ENCODE measurements around the gene DNASE1L1. TPM values are rescaled to one million over a fixed set of nuclear protein-coding genes. Genes with fewer than 3 reads are reported as not detected.
A peak's percentile ranks its signal among the peaks of the same experiment; 100 is the strongest.

The DNASE1L1 gene
- total RNA-seq, 1 donor from 2014 or later, result 14.2 TPM

- H3K9me3 Mint-ChIP-seq, result peaks cover 22% of the 10 kb centered on the region
- H3K27ac Mint-ChIP-seq, result no peak overlapping the region
- Histone ChIP-seq H3K9ac (no peak overlapping the region), H3K27me3 (no peaks in the 10 kb centered on the region), H3K27ac (no peak overlapping the region), H3K4me1 (no peaks in the 10 kb centered on the region), H3K9me3 (ENCODE audit: low read depth) (no peaks in the 10 kb centered on the region), H3K4me2 (no peak overlapping the region), H4K20me1 (ENCODE audit: low read depth) (no peaks in the 10 kb centered on the region), H3K79me2 (ENCODE audit: low read depth) (peaks cover 16% of the 10 kb centered on the region), H3F3A (ENCODE audit: low read depth) (peaks cover 7% of the 10 kb centered on the region), H3K36me3 (no peaks in the 10 kb centered on the region), H2AFZ (replicated peaks) (no peak overlapping the region), H3K4me3 (no peak overlapping the region)
- peaks cover 6% of the 10 kb centered on the region for H3K36me3 Mint-ChIP-seq
- no peak for TF ChIP-seq CTCF (IDR thresholded peaks at IDR 0.05)
- TF ChIP-seq EZH2 (IDR thresholded peaks at IDR 0.05), result no peak
- no peak for TF ChIP-seq EZH2phosphoT487 (IDR thresholded peaks at IDR 0.05)
- H3K4me1 Mint-ChIP-seq, result peaks cover 15% of the 10 kb centered on the region
- peaks cover 15% of the 10 kb centered on the region for H3K27me3 Mint-ChIP-seq (ENCODE audit: insufficient read depth, low read depth)
- DNase-seq (ENCODE audit: low spot score), result no peak
- peak overlapping the region; percentile 30 for H3K4me3 Mint-ChIP-seq
These were observed 21.4 kb upstream of the DNASE1L1 start for GRCh38 chrX:154430479-154430878.

GRCh38 chrX:154429711-154430110, 20.7 kb upstream of the DNASE1L1 start:
- Mint-ChIP-seq H3K4me3 (peak overlapping the region; percentile 84), H3K27ac (no peak overlapping the region)
- no peak for DNase-seq (ENCODE audit: low spot score)

GRCh38 chrX:154428176-154429171, 19.4 kb upstream of the DNASE1L1 start, which contains the start of gene ATP6AP1:
Gene ATP6AP1 (plus strand): TSS chrX:154428677. CDS start chrX:154428693, 16 bp downstream.
- H3K36me3 ChIP-seq, result no peaks in the 10 kb centered on the region
- H3K79me2 ChIP-seq (ENCODE audit: low read depth), result peaks cover 16% of the 10 kb centered on the region
- no peaks in the 10 kb centered on the region for H4K20me1 ChIP-seq (ENCODE audit: low read depth)
- peak within 1 kb of the TSS; percentile 31 for H3K9ac ChIP-seq
- peaks cover 26% of the 10 kb centered on the region for H3K9me3 Mint-ChIP-seq
- no peaks in the 10 kb centered on the region for H3K4me1 ChIP-seq
- no peak within 1 kb of the TSS for H3K27ac Mint-ChIP-seq
- peak within 1 kb of the TSS; percentile 84 for H3K4me3 Mint-ChIP-seq
- peak; percentile 93 for DNase-seq (ENCODE audit: low spot score)
- H3K9me3 ChIP-seq (ENCODE audit: low read depth), result no peaks in the 10 kb centered on the region
- peaks cover 7% of the 10 kb centered on the region for H3F3A ChIP-seq (ENCODE audit: low read depth)
- TF ChIP-seq CTCF (IDR thresholded peaks at IDR 0.05) (no peak), EZH2 (IDR thresholded peaks at IDR 0.05) (no peak), EZH2phosphoT487 (IDR thresholded peaks at IDR 0.05) (no peak)
- H3K4me3 ChIP-seq, result peak within 1 kb of the TSS; percentile 65
- H3K27ac ChIP-seq, result no peak within 1 kb of the TSS
- peaks cover 9% of the 10 kb centered on the region for H3K27me3 Mint-ChIP-seq (ENCODE audit: insufficient read depth, low read depth)
- no peaks in the 10 kb centered on the region for H3K27me3 ChIP-seq
- H2AFZ ChIP-seq (replicated peaks), result no peak within 1 kb of the TSS
- peaks cover 17% of the 10 kb centered on the region for H3K4me1 Mint-ChIP-seq
- peak within 1 kb of the TSS; percentile 79 for H3K4me2 ChIP-seq
- H3K36me3 Mint-ChIP-seq, result peaks cover 6% of the 10 kb centered on the region

More at GRCh38 chrX:154429711-154430110, 20.7 kb upstream of the DNASE1L1 start:
- H3K9me3 Mint-ChIP-seq, result peaks cover 22% of the 10 kb centered on the region
- Histone ChIP-seq H4K20me1 (ENCODE audit: low read depth) (no peaks in the 10 kb centered on the region), H3K27ac (no peak overlapping the region), H3K4me1 (no peaks in the 10 kb centered on the region), H3K27me3 (no peaks in the 10 kb centered on the region), H2AFZ (replicated peaks) (no peak overlapping the region), H3K79me2 (ENCODE audit: low read depth) (peaks cover 16% of the 10 kb centered on the region), H3K9me3 (ENCODE audit: low read depth) (no peaks in the 10 kb centered on the region), H3K4me2 (peak overlapping the region; percentile 79), H3K36me3 (no peaks in the 10 kb centered on the region), H3K9ac (no peak overlapping the region), H3K4me3 (no peak overlapping the region), H3F3A (ENCODE audit: low read depth) (peaks cover 7% of the 10 kb centered on the region)
- H3K36me3 Mint-ChIP-seq, result peaks cover 6% of the 10 kb centered on the region
- peaks cover 15% of the 10 kb centered on the region for H3K4me1 Mint-ChIP-seq
- H3K27me3 Mint-ChIP-seq (ENCODE audit: insufficient read depth, low read depth), result peaks cover 11% of the 10 kb centered on the region
- TF ChIP-seq CTCF (IDR thresholded peaks at IDR 0.05) (no peak), EZH2phosphoT487 (IDR thresholded peaks at IDR 0.05) (no peak), EZH2 (IDR thresholded peaks at IDR 0.05) (no peak)
